SK-N-MC (cell line): ENCODE data around the gene LRP1-AS.

Experiments
- EZH2 ChIP-seq: fragments of 200-600 bp; sonication (generic); IDR thresholded peaks from one replicate; pipeline ENCODE4 v1.6.1; 2017; ENCODE audit warnings: antibody characterized with exemption
- POLR2AphosphoS5 ChIP-seq: IDR thresholded peaks from 2 replicates; pipeline ENCODE4 v1.6.1; 2012; ENCODE audit warnings: mild to moderate bottlenecking, low read depth, low read length, borderline replicate concordance

DNA sequence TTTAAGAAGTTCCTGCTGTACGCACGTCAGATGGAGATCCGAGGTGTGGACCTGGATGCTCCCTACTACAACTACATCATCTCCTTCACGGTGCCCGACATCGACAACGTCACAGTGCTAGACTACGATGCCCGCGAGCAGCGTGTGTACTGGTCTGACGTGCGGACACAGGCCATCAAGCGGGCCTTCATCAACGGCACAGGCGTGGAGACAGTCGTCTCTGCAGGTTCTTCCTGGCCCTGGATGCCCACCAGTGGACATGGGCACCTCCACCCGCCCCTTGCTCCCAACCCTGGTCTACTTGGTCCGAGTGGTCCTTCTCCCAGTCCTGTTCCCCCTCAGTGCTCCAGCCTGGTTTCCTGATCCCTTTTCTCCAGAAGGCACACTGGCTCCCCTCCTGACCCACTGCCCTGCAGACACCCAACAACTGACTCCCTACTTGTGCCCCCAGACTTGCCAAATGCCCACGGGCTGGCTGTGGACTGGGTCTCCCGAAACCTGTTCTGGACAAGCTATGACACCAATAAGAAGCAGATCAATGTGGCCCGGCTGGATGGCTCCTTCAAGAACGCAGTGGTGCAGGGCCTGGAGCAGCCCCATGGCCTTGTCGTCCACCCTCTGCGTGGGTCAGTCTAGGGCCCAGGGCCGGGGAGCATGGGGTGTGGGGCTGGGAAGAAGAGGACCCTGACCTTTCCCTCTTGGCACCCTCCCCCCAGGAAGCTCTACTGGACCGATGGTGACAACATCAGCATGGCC is 32.1 kb upstream of the LRP1-AS start:
- TF ChIP-seq EZH2, result no peak
- no peak for TF ChIP-seq POLR2AphosphoS5
